COLO668 (cell line): ENCODE results near the gene ECPAS.
A peak's percentile ranks its signal among the peaks of the same experiment; 100 is the strongest.
"Not testable (repeated sequence)": the region's sequence is repeated elsewhere in the genome, so short reads cannot be mapped to it uniquely, and the experiment has no call there.

Source experiments
- DNase-seq: peaks from one replicate; lab custom pipeline; 2025; ENCODE audit not compliant: unreplicated experiment; lab: John Stamatoyannopoulos, UW

The ECPAS gene

DNA sequence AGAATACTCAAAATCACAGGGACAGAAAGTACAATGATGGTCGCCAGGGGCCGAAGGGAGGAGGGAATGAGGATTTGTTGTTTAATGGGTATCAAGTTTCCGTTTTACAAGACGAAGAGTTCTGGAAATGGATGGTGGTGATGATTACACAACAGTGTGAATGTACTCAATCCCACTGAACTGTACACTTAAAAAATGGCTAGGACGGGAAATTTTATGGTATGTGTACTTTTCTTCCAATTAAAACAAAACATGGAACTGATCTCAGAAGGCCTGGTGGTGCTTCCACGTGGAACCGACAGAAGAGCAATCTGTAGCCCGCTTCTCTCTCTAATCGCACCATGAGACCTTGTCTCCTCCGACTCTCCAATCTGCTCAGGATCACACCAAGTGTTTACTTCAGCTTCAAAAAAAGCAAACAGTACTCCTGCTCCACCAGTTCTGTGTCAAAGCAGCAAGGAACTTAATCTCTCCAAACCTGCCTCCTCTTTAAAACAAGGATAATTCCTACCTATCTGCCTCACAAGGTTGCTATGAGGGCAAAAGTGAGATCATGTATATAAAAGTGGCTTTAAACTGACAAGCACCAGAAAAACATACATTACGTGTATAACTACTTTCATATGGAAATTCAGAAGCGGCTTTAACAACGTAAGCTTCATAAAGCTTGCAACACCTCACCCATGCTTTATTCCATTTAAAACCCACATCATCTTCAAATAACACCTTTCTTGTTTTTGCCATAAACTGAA lies 2.1 kb downstream of the ECPAS start:
- DNase-seq: peak; percentile 43

- DNase-seq: no peak
Observed at GRCh38 chr9:111477677-111478076, 6.5 kb downstream of the ECPAS start.

DNA sequence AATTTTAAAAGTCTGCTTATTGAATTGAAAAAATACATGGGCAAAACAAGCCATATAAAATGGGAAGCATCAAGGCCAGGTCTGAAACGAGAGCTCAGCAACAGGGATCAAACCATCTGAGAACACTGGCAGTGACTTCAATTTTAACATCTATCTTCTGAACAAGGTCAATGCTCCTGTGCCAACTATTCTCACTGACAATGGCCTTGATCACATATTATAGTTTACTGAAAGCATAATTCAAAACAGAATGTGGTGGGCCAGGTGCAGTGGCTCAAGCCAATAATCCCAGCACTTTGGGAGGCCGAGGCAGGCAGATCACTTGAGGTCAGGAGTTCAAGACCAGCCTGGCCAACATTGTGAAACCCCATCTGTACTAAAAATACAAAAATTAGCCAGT lies 9.0 kb downstream of the ECPAS start:
- no peak for DNase-seq

GRCh38 chr9:111474385-111474784 lies 9.8 kb downstream of the ECPAS start:
- peak; percentile 7 for DNase-seq

- DNase-seq: no peak
Observed at GRCh38 chr9:111467778-111468367, 16.3 kb downstream of the ECPAS start.

DNA sequence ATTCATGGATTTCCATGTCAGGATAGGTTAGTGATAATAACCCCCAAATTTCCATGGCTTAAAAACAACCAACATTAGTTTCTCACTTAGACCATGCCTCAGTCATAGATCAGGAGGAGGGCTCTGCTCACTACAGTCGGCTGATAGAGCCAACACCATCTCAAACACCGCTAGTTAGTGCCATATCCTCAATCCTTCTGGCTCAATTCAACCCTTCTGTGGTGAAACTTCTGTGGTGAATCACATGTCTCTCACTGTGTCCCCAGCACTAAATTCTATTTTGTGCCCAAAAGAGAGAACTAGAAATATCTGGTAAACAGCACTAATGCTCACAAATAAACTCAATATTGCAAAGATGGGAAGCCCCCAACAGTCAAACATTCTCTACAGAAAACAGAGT lies 21.1 kb downstream of the ECPAS start:
- no peak for DNase-seq

GRCh38 chr9:111458139-111459009 lies 25.8 kb downstream of the ECPAS start:
- no peak for DNase-seq

DNA sequence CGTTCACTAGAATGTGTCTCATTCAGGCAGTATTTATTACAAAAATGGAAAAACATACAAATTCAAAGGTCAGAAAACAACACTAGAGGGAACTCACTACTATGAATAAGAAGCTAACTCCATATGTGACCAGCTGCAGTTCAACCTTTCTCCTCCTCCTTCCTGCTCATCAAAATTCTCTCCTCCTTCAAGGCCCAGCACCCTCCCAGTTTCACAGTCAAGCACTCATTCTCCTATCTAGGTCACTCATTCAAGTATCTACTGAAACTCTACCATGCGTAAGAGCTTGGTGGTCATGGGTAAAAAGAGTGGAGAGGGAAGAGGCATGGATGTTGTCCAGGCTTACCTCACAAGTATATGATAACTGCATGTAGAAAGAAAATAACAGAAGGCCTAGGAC lies 27.7 kb downstream of the ECPAS start:
- DNase-seq: no peak

DNA sequence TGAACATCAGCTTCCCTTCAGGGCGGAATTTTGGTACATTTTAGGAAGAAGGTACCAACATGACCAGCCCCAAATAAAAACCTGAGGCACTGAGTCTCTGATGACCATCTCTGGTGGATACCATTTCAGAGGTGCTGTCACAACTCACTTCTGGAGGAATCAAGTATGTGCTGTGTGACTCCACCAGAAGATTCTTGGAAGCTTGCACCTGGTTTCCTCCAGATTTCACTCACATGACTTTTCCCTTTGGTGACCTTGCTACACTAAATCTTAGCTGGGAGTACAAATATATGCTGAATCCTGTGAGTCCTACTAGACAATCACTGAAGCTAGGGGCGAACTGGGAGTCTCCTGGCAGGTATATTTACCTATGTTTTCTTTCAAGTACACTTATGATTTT lies 28.5 kb downstream of the ECPAS start:
- no peak for DNase-seq

GRCh38 chr9:111454751-111455150 lies 29.4 kb downstream of the ECPAS start:
- DNase-seq: no peak

GRCh38 chr9:111451570-111451969 lies 32.6 kb downstream of the ECPAS start:
- DNase-seq: no peak

- no peak for DNase-seq
Observed at GRCh38 chr9:111450124-111450523, 34.1 kb downstream of the ECPAS start.

DNA sequence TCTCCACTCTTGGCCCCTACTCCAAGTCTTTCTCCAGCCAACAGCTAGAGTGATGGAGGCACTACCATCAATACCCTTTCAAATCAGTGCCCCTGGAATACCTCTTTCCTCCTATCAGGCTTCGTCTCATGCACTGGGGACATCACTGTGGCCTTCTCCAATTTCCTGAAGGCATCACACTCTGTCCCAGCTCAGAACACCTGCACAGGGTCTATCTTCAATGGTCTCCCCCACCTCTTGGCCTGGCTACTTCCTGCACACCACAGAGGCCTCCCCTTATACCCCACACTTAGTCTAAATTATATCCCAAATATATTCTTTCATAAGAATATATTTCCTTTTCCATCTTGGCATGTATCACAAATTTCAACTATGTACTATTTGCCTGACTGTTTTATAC lies 34.5 kb downstream of the ECPAS start:
- no peak for DNase-seq

DNA sequence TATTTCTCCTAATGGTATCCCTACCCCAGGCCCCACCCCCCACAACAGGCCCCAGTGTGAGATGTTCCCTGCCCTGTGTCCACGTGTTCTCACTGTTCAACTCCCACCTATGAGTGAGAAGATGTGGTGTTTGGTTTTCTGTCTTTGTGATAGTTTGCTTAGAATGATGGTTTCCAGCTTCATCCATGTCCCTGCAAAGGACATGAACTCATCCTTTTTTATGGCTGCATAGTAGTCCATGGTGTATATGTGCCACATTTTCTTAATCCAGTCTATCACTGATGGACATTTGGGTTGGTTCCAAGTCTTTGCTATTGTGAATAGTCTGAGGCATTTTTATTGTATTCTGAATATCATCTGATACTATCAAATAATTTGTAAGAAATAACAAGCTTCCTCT lies 38.4 kb downstream of the ECPAS start:
- DNase-seq: not testable (repeated sequence)

- DNase-seq: no peak
Observed at GRCh38 chr9:111443454-111443853, 40.7 kb downstream of the ECPAS start.

- no peak for DNase-seq
Observed at GRCh38 chr9:111442360-111443027, 41.7 kb downstream of the ECPAS start.

GRCh38 chr9:111440226-111440625 lies 44.0 kb downstream of the ECPAS start:
- DNase-seq: no peak

GRCh38 chr9:111438541-111439235 lies 45.5 kb downstream of the ECPAS start:
- no peak for DNase-seq

- DNase-seq: no peak
Observed at GRCh38 chr9:111436571-111436970, 47.6 kb downstream of the ECPAS start.

GRCh38 chr9:111433082-111433481 lies 51.1 kb downstream of the ECPAS start:
- no peak for DNase-seq

- no peak for DNase-seq
Observed at GRCh38 chr9:111431684-111432083, 52.5 kb downstream of the ECPAS start.
